GM21576 (cell line): Measurements from ENCODE around the gene ZNF212.
"Not testable (repeated sequence)": the region's sequence is repeated elsewhere in the genome, so short reads cannot be mapped to it uniquely, and the experiment has no call there.

Experiments used
- ATAC-seq: cut with Tn5 transposase; IDR thresholded peaks from one replicate; pipeline ENCODE4 v1.9.1; 2021; ENCODE audit warnings: mild to moderate bottlenecking, moderate library complexity; ENCODE audit not compliant: unreplicated experiment

The ZNF212 gene

DNA sequence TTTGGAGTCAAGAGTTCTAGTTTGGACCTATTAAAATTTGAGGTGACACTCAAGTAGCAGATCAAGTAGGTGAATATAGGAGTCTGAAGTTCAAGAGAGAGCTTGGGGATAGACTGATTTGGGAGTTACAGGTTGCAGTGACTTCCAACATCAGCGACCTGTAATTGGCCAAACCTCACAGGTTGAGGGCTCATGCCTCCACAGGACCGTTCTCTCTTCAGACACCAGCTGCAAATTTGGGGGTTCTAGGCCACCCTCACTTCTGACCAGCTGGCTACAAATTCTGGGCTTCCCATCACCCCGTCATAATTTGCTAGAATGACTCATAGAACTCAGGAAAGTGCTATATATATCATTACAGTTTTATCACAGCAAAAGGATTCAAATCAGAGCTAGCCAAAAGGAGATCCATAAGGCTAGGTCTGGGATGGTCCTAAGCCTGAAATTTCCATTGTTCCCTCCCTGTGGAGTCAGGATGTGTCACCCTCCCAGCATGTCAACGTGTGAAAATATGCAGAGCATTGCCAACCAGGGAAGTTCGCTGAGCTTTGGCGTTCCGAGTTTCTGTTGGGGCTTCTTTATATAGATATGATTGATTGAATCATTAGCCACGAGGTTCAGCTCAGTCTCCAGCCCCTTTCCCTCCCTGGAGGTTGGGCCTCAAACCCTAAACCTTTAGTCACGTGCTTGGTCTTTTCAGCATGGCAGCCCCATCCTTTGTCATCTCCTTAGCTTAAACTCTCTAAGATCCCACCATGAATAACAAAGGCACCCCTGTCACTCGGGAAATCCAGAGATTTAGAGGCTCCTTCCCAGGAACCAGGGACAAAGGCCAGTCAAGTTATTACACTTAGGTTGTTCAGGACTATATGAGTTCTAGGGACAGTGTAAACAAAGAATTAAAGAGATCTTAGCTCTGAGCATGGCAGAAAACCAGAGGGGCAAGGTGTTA lies 20.7 kb upstream of the ZNF212 start:
- no peak for ATAC-seq

DNA sequence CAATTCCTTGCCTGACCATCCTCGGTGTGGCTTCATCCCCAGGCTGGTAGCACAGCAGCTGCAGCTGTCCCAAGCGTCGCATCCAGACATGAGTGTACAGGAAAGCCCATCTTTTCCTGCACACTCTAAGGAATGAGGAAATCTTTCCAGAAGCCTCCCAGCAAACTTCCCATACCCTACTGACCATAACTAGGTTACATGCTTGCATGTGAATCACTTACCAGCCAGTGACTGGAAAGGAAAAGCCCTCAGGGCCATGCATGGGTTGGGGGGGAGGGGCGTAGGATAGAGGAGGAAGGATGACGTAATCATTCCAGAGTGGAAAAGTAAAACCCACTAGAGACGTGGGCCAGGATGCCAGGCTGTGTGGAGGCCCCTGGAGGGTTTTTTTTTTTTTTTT lies 18.9 kb upstream of the ZNF212 start:
- no peak for ATAC-seq

DNA sequence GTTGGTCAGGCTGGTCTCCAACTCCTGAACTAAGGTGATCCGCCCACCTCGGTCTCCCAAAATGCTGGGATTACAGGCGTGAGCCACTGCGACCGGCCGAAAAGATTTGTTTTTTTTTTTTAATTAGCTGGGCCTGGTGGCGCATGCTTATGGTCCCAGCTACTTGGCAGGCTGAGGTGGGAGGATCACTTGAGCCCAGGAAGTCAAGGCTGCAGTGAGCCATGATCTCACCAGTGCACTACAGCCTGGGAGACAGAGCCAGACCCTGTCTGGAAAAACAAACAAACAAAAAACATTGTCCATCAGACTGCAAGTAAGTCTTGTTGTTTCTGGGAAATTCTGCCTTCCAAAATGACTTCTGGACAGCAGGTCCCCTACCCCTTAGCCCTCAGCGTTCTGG lies 16.3 kb upstream of the ZNF212 start:
- ATAC-seq, result no peak

DNA sequence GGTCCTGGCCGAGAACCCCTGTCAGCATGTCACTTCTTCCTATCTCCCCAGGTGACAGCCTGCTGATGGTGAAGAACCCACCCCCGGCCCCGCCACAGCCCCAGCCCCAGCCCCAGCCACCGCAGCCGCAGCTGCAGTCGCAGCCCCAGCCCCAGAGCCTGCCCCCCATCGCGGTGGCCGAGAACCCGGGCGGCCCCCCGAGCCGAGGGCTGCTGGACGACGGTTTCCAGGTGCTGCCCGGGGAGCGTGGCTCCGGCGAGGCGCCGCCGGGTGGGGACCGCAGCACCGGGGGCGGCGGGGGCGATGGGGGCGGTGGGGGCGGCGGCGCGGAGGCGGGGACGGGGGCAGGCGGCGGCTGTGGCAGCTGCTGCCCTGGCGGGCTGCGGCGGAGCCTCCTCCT lies 15.7 kb upstream of the ZNF212 start:
- no peak for ATAC-seq

DNA sequence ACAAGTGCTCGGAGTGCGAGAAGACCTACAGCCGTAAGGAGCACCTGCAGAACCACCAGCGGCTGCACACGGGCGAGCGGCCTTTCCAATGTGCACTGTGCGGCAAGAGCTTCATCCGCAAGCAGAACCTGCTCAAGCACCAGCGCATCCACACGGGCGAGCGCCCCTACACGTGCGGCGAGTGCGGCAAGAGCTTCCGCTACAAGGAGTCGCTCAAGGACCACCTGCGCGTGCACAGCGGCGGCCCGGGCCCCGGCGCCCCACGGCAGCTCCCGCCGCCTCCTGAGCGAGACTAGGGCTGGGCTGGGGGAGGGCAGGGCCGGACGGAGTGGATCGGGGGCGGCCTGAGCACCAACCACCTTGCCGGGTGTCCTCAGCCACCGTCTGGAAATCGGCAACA lies 15.1 kb upstream of the ZNF212 start:
- no peak for ATAC-seq

DNA sequence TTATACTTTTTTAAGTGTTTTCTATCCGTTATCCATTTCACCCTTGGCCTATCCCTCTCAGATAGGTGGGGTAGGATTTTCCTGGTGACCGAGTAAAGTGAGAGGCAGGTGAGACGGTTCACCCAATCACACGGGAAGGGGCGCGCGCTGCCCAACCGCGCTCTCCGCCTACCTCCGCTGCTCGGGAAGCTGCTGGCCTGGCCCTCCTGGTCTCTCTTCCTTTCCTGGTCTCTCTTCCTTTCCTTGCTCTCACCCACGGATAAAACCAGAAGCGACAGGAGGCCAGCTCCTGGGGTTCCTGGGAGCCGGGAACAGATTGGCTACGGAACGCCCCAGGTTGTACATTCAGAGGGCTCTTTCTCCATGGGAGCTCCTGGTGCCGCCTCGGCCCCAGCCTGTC lies 14.3 kb upstream of the ZNF212 start:
- no peak for ATAC-seq

DNA sequence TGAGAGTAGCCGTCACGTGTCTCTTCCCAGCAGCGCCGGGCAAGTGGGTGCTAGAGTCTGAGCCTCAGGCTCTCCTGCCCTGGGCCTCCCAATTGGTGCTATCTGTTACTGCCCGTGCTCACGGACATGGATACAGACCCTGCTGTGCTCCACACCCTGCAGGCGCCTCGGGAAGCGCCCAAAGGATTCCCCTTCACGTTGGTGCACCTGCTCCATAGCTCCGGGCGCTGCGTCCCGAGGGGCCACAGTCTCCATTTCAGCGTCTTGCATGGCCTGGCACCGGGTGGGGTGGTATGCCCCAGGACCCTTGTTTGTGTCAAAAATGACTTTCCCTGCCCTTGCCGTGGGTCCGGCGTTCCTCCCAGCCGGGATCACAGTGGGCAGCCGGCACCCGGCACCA lies 13.8 kb upstream of the ZNF212 start:
- no peak for ATAC-seq

DNA sequence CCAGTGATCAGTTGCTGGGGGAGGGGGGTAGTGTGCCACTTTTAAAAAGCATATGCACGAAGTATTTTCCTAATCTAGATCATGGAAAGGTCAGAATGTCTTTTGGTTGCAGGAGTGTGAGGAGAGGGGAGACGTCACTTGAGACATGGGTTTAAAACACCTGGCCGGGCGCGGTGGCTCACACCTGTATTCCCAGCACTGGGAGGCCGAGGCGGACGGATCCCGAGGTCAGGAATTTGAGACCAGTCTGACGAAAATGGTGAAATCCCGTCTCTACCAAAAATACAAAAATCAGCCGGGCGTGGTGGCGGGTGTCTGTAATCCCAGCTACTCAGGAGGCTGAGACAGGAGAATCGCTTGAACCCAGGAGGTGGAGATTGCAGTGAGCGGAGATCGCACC lies 13.1 kb upstream of the ZNF212 start:
- not testable (repeated sequence) for ATAC-seq

DNA sequence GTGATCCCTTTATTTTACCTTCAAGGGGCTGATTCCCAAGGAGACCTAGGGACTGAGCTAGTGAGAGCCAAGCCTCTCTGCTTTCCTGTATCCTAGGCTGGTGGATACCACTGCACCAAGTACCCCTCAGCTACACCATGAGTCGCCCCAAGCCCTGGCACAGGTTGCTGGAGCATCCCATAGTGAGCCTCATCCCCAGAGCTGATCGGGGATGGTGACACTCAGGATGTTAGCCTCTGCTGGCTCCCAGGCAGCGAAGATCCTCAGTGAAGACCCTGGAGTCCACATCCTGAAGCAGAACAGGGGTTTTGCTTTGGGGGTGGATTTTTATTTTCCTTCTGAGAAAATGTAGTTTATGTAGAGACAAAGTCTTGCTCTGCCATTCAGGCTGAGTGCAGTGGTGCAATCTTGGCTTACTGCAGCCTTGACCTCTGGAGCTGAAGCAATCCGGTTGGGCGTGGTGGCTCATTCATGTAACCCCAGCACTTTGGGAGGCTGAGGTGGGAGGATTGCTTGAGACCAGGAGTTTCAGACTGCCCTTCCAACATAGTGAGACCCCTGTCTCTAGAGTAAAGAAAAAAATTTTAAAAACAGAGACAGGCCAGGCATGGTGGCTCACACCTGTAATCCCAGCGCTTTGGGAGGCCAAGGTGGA lies 12.5 kb upstream of the ZNF212 start:
- ATAC-seq, result no peak

DNA sequence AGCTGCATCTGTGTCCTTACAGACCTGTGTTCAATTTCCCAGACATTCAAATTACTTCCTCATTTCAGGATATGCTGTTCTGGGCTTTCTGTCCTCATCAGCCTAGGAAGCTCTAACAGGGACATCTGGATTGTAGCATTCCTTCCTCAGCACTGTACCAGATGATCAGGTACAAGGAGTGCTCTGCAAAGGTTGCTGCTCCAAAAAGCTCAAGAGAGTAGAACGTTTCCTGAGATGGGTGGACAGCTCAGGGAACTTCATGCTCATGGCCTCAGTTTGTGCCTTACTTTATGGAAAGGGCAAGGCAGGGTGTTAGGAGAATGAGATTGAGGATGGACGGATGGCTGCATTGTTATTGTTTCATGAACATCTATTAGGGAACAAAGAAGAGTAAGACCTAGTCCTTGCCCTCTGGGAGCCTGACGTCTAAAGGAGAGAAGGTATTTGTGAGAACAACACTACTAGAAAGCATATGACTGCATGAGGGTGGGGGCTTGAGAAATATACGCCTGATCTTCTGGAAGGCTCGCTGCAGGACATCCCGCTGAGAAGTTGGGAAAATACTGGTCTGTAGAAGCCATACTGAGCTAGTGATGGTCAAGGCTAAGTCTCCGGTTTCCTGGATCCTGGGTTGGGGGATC lies 10.5 kb upstream of the ZNF212 start:
- ATAC-seq, result no peak

DNA sequence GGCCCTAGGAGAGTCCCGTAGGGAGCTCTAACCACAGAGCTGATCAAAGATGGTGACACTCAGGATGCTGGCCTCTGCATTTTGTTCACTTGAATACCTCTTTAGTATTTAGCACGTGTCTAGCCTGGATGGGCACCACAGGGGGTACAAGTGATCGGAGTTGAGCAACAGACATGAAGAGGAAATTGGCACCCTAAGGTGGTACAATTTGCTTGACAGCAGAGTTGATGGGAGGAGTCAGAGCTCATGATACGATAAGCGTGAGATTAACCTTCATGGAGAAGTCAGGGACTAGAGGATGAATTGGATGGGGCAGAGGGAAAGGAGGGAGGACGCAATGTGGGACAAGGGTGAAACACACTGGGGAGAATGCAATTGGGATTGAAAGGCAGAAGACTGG lies 9.9 kb upstream of the ZNF212 start:
- no peak for ATAC-seq

DNA sequence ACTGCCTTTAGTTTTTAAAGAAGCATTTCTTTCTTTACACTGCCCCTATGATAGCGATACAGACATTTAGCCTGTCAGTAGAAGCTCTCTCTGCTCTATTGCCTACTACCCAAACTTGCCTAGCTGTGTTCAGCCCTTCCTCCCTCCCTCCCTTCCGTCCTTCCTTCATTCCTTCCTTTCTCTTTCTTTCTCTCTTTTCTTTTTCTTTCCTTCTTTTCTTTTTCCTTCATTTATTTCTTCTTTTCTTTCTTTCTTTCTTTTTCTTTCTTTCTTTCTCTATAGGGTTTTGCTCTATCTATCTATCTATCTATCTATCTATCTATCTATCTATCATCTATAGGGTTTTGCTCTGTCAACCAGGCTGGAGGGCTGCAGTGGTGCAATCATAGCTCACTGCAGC lies 7.1 kb upstream of the ZNF212 start:
- ATAC-seq, result no peak

DNA sequence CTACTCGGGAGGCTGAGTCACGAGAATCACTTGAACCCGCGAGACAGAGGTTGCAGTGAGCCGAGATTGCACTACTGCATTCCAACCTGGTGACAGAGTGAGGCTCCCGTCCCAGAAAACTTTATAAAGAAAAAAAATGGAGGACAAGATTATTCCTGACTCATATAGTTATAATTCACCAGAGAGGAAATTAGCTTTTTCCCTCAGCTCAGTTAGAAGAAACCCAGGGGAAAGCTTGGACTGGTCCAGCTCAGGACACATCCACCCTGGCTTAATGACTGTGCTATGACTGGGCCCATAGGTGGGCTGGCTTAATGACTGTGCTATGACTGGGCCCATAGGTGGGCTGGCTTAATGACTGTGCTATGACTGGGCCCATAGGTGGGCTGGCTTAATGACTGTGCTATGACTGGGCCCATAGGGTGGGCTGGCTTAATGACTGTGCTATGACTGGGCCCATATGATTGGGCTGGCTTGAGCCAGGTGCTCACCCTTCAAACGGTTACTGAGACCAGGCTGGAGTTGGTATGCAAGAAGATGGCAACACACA lies 5.7 kb upstream of the ZNF212 start:
- ATAC-seq, result not testable (repeated sequence)

DNA sequence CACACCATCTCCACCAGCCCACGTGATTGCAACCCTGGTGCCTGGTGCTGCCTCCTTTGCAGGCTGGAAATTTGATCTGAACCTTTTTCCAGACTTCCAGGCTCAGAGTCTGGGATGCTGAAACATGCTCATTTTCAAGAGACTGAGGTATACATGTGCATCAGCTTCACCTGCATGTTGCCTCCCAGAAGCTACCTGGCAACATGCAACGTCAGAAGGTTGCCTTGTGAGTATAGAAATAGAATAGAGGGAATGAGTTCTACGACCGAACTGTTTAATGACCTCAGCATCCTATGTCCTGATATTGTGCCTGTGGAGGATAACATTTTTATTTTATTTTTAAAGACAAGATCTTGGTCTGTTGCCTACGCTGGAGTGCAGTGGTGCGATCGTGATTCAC lies 1.9 kb upstream of the ZNF212 start:
- no peak for ATAC-seq

DNA sequence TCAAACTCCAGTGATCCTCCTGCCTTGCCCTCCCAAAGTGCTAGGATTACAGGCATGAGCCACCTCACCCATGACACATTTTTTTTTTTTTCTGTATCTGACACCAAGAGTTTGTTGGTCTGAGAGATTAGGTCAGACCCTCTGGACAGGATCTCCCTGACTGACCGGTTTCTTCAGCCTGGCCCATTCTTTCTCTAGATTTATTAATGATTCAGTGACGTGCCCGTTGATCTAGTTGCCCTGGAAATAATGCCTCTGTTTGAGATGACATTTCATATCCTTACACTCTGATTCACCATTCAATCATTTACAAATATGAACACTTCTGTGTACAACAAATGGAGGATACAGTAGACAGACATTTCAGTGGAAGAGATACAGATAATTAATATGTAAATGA lies 1.4 kb upstream of the ZNF212 start:
- ATAC-seq, result no peak

DNA sequence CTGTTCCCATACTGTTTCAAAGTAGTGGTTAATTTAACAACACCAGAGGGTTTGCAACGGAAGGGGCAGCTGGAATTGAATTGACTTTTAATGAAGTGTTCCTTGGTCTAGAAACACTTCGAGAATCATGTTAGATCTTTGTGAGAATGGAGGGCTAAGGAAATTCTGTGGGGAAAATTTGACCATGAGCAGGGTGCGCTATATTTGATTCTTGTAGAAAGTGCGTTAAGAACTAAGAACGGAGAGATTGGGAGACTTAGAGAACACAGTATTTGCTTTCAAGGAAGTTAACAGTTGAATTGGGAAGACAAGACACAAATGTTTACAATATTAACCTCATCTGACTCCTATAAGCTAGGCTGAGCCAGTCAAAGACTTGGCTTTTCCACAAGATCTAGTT lies 1.2 kb downstream of the ZNF212 start:
- ATAC-seq, result no peak

DNA sequence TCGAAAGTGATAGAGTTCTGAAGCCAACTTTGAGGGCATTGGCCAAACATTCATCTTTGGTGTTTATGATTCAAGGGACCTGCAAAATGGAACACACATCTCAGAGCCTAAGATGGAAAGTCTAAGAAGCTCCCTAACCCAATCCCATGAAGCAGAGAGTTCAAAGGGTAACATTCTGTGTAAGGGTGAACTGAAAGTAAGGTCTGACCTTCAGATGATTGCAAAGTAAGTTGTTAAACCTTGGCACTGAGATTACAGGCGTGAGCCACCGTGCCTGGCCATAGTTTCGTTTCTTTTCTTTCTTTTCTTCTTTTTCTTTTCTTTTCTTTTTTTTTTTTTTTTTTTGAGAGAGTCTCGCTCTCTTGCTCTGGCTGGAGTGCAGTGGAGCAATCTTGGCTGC lies 2.2 kb downstream of the ZNF212 start:
- ATAC-seq, result no peak

DNA sequence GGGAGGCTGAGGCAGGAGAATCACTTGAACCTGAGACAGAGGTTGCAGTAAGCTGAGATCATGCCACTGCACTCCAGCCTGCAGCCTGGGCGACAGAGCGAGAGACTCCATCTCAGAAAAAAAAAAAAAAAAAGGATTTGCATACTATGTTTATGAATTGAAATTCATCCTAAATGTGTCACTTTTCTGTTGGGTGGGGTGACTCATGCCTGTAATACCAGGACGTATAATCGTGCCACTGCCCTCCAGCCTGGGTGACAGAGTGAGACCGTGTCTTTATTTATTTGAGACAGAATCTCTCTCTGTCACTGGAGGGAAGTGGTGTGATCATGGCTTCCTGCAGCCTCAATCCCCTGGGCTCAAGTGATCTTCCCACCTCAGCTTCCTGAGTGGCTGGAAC lies 5.8 kb downstream of the ZNF212 start:
- ATAC-seq, result peak; percentile 53

DNA sequence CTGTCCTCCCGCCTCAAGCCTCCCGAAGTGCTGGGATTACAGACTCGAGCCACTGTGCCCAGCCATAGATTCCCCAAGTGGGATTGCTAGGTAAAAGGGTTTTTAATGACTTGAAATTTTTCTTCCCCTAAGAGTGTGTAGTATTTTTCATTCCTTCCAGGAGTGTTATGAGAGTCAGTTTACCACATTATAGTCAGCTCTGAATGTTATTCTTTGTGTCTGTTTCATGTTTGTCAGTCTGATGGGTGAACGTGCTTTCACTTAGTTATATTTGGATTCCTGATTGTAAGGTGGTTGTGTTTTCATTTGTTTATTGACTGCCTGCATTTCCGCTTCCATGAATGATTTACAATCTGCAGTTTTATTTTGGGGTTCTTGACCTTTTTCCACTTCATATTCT lies 6.3 kb downstream of the ZNF212 start:
- ATAC-seq, result no peak

DNA sequence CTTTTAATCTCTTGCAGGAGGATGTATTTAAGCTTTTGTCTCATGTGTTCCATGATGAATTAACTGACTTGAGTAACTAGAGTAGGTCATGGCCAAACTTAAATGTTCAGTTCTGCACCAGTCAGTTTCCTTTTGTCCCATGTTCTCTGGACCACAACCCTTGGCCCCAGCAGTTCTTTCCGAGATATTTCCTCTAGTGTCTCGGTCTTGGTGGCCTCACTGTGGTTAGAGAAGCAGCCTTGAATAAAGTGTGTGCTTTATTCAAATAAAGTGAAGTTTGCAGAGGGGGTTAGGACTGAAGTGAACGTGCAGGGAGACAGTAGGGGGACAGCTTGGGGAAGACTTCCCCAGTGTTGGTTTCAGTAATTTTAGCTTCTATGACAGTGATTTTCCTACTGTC lies 9.3 kb downstream of the ZNF212 start:
- ATAC-seq, result no peak

DNA sequence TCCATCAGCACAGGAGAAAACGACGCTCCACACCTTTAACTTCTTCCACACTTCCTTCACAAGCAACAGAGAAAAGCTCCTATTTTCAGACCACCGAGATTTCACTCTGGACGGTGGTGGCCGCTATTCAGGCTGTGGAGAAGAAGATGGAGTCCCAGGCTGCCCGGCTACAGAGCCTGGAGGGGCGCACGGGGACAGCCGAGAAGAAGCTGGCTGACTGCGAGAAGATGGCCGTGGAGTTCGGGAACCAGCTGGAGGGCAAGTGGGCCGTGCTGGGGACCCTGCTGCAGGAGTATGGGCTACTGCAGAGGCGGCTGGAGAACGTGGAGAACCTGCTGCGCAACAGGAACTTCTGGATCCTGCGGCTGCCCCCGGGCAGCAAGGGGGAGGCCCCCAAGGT lies 10.7 kb downstream of the ZNF212 start:
- not testable (repeated sequence) for ATAC-seq

DNA sequence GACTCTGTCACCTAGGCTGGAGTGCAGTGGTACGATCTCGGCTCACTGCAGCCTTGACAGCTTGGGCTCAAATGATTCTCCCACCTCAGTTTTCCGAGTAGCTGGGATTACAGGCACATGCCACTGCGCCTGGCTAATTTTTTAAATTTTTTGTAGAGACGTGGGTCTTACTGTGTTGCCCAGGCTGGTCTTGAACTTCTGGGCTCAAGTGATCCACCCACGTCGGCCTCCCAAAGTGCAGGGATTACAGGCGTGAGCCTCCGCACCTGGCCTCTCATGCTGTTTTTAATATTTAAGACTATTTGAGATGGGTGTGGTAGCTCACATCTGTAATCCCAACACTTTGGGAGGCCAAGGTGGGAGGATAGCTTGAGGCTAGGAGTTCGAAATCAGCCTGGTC lies 12.1 kb downstream of the ZNF212 start:
- not testable (repeated sequence) for ATAC-seq
